T-cell (primary cell): ENCODE results near the gene SYN1. TPM values are rescaled to one million over a fixed set of nuclear protein-coding genes. Genes with fewer than 3 reads are reported as not detected.

Experiments
- ATAC-seq, 4 experiments: fragments of 200-7000 bp in 3 of 4; fragments of 150-1000 bp in 1 of 4; cut with Tn5 transposase; replicated peaks in 1 of 4; 1 replicate in 3 of 4; 2 replicates in 1 of 4; pipeline ENCODE4 v1.10.0; 2021; ENCODE audit warnings: moderate library complexity in 3 of 4, mild to moderate bottlenecking in 2 of 4, moderate number of reproducible peaks in 1 of 4
- CTCF ChIA-PET, 2 donors: fragments of 300-600 bp; sonication (Branson Sonifier 250); formaldehyde crosslinking; loops; one replicate each; lab custom pipeline; 2022; ENCODE audit warnings: antibody characterized with exemption in 2 of 2; lab: Charles Lee
- POLR2A ChIA-PET, 2 donors: fragments of 300-600 bp; sonication (Branson Sonifier 250); formaldehyde crosslinking; loops; one replicate each; lab custom pipeline; 2022; ENCODE audit warnings: antibody characterized with exemption in 2 of 2; lab: Charles Lee
- DNase-seq, 35 experiments: peaks; one replicate each; pipeline versions ENCODE4 v3.0.0 to v3.0.0-alpha.2; 2013 to 2023
- H3K27ac ChIP-seq: one replicate; pipeline ENCODE4 v1.5.1; 2013; ENCODE audit warnings: low read length
- H3K27me3 ChIP-seq, 2 experiments: replicated peaks in 1 of 2; 1 replicate in 1 of 2; 2 replicates in 1 of 2; pipeline versions ENCODE4 v1.6.1 to v1.7.0; 2013; ENCODE audit warnings: low read length in 1 of 2, mixed read lengths in 1 of 2; ENCODE audit not compliant: control insufficient read depth in 2 of 2, insufficient read depth in 2 of 2; ENCODE audit errors: extremely low read depth in 1 of 2
- H3K36me3 ChIP-seq, 2 donors: 1 replicate in 1 of 2; 2 replicates in 1 of 2; pipeline versions ENCODE4 v1.6.1 to v1.7.0; 2013; ENCODE audit warnings: low read length in 1 of 2; ENCODE audit not compliant: control insufficient read depth in 2 of 2, insufficient read depth in 1 of 2; ENCODE audit errors: extremely low read depth in 1 of 2
- H3K4me1 ChIP-seq, 2 experiments: 1 replicate in 1 of 2; 2 replicates in 1 of 2; pipeline versions ENCODE4 v1.6.1 to v1.7.0; 2013; ENCODE audit warnings: low read length in 2 of 2, mixed read lengths in 1 of 2; ENCODE audit not compliant: insufficient read depth in 2 of 2, control insufficient read depth in 1 of 2; ENCODE audit errors: extremely low read depth in 1 of 2
- H3K4me3 ChIP-seq, 2 donors: 1 replicate in 1 of 2; 2 replicates in 1 of 2; pipeline versions ENCODE4 v1.5.1 to v1.7.0; 2013; ENCODE audit warnings: mild to moderate bottlenecking in 2 of 2, low read length in 1 of 2, moderate library complexity in 1 of 2; ENCODE audit not compliant: control insufficient read depth in 1 of 2; ENCODE audit errors: extremely low read depth in 1 of 2
- H3K9me3 ChIP-seq: 2 replicates; pipeline ENCODE4 v1.7.0; 2013
- H3K27ac Mint-ChIP-seq, 2 donors: one replicate each; pipeline ENCODE4 v1.8.0; 2020 to 2021; ENCODE audit warnings: mild to moderate bottlenecking in 2 of 2, mixed read lengths in 2 of 2
- H3K27me3 Mint-ChIP-seq, 2 donors: one replicate each; pipeline ENCODE4 v1.8.0; 2021 to 2022; ENCODE audit warnings: mixed read lengths in 2 of 2
- H3K36me3 Mint-ChIP-seq: one replicate; pipeline ENCODE4 v1.8.0; 2021; ENCODE audit warnings: mixed read lengths
- H3K4me1 Mint-ChIP-seq, 3 donors: one replicate each; pipeline ENCODE4 v1.8.0; 2020 to 2022; ENCODE audit warnings: mixed read lengths in 3 of 3, mild to moderate bottlenecking in 1 of 3
- H3K4me3 Mint-ChIP-seq, 3 donors: one replicate each; pipeline ENCODE4 v1.8.0; 2020 to 2022; ENCODE audit warnings: mild to moderate bottlenecking in 3 of 3, mixed read lengths in 3 of 3, moderate library complexity in 3 of 3
- H3K9me3 Mint-ChIP-seq, 3 donors: one replicate each; pipeline ENCODE4 v1.8.0; 2020 to 2022; ENCODE audit warnings: mixed read lengths in 3 of 3
- WGBS: methylation state at CpG from one replicate; pipeline ENCODE4 v1.1.5; 2013; ENCODE audit warnings: missing lambda C conversion rate; ENCODE audit not compliant: insufficient coverage; 5-methylcytosine and 5-hydroxymethylcytosine counted together
- total RNA-seq, 35 experiments: library from RNA in 6 of 35; stranded (reverse) in 6 of 35; fragments of 120-200 nt in 1 of 35; gene quantifications; one replicate each; pipeline versions ENCODE4 v1.2.1 to v1.2.4 and lab custom pipeline; 2013 to 2026

The SYN1 gene
- total RNA-seq, 5 donors from 2014 or later (not counting 1 experiment from before 2014, with no cell fraction given) = 0.21 to 1.3 (median 0.81) TPM; not detected in 1

DNA sequence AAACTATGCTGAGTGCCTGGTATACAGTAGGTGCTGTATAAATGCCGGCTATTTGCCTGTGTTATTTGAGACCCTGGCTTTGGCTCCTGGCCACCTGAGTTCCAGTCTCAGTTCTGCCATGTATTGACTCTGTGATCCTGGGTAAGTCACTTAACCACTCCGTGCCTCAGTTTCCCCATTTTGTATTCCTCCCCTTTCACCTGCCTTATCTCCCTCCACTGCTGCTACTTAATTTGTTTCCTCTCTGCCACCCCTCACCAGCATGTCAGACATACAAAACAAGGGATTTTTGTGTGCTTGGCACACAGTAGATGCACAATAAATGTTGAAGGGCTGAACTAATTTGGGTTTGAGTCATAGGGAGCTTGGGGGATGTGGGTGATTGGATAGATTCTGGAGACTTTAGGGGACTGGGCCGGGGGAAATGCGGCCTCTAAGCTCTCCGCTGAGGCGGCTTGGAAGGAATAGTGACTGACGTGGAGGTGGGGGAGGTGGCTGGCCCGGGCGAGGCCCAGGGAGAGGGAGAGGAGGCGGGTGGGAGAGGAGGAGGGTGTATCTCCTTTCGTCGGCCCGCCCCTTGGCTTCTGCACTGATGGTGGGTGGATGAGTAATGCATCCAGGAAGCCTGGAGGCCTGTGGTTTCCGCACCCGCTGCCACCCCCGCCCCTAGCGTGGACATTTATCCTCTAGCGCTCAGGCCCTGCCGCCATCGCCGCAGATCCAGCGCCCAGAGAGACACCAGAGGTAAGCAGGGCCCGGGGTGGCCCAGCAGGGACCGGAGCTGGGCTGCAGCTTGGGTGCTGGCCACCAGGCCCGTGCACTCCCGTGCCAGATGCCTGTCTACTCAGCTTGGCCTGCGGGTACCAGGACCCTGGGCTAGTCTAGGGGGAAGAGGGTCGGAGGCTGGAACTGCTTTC lies 37.7 kb downstream of the SYN1 start, which contains the start of gene TIMP1:
Gene TIMP1, plus strand, starts transcription at position 706 of the 917 bp plus-strand sequence. CDS start 980 bp downstream, outside the sequence.
- peak within 1 kb of the TSS; percentile 0 to 50 for H3K4me3 ChIP-seq

DNA sequence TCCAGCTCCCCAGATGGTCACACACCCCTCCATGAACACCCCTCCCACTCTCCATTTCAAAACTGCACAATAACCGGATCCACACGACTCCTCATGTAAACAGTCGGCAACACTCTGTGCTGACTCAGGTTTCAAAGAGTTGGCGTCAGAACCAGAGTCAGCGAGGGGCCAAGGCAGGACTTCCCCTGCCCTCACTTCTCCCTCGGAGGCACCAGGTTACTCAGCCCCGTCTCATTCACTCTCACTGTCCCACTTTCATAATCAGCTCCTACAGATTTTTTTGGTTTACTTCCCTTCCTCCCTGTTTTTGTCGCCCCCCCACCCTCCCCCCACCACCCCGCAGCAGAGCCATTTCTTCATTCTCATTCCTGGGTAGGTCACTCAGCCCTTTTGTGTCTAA lies 40.1 kb downstream of the SYN1 start:
- Mint-ChIP-seq H3K27me3 (peaks cover 0 to 4% of the 10 kb centered on the region in 2 donors), H3K4me1 (peaks cover 25 to 48% (median 28%) of the 10 kb centered on the region in 3 donors), H3K36me3 (peaks cover 7% of the 10 kb centered on the region), H3K4me3 (no peak overlapping the region), H3K27ac (peak overlapping the region; percentile 22 to 43), H3K9me3 (no peaks in the 10 kb centered on the region)
- DNase-seq = no peak
- WGBS = 20% methylated on average over 4 of the region's 9 CpGs
- no peak for ATAC-seq
- H3K27me3 ChIP-seq = no peaks in the 10 kb centered on the region
- no peaks in the 10 kb centered on the region for H3K9me3 ChIP-seq
- POLR2A ChIA-PET = interaction anchor here in 1 of 2 donors (0.6 kb wide), 1 partner anchor 81 kb away, joined by 3 read pairs; no protein-coding TSS in a partner anchor
- peaks cover 5 to 39% of the 10 kb centered on the region in 2 experiments for H3K4me1 ChIP-seq
- no peaks in the 10 kb centered on the region for H3K36me3 ChIP-seq
- H3K4me3 ChIP-seq = no peak overlapping the region
- no peak overlapping the region for H3K27ac ChIP-seq
- CTCF ChIA-PET = no interaction called here

More for the DNA sequence above, 37.7 kb downstream of the SYN1 start, which contains the start of gene TIMP1:
- peak within 1 kb of the TSS; percentile 70 to 80 (median 77) for H3K4me3 Mint-ChIP-seq
- peak within 1 kb of the TSS; percentile 85 to 92 for H3K27ac Mint-ChIP-seq
- POLR2A ChIA-PET = interaction anchor here in 1 of 2 donors (0.6 kb wide), 1 partner anchor 68 kb away, joined by 5 read pairs; no protein-coding TSS in a partner anchor
- Histone ChIP-seq H3K9me3 (no peaks in the 10 kb centered on the region), H3K36me3 (peaks cover 0 to 2% of the 10 kb centered on the region in 2 donors), H3K27me3 (no peaks in the 10 kb centered on the region), H3K4me1 (peaks cover 5 to 38% of the 10 kb centered on the region in 2 experiments), H3K27ac (peak within 1 kb of the TSS; percentile 66)
- DNase-seq (peak; percentile 46 to 80 (median 63)), ATAC-seq (peak; percentile 93 to 97 (median 96))
- peaks cover 16% of the 10 kb centered on the region for H3K36me3 Mint-ChIP-seq
- CTCF ChIA-PET = interaction anchor here (0.6 to 0.7 kb wide), 3 partner anchors 36 to 1216 kb away, joined by 3 to 6 read pairs (median 4); no protein-coding TSS in a partner anchor
- H3K4me1 Mint-ChIP-seq = peaks cover 25 to 50% (median 28%) of the 10 kb centered on the region in 3 donors
- peaks cover 0 to 4% of the 10 kb centered on the region in 2 donors for H3K27me3 Mint-ChIP-seq
- WGBS = 8% methylated on average over 20 of the region's 28 CpGs
- no peaks in the 10 kb centered on the region for H3K9me3 Mint-ChIP-seq

DNA sequence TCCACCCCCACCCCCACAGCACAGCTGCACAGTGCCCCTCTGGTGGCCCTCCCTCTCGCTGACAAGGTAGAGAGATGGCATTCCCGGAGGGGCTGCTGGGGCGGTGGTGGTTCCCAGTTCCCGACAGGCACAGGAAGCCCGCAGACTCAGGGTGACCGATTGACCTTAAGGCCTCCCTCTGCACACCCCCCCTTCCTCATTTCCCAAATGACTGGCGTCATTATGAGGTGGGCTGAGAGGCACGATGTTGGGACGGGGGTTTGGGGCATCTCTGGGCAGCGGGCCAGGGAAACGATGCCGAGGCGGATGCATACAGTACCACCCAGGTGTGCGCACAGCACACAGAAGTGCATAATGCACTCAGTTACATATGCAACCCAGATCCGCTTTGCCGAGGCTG lies 41.0 kb downstream of the SYN1 start:
- H3K4me3 ChIP-seq = no peak overlapping the region
- no peaks in the 10 kb centered on the region for H3K9me3 Mint-ChIP-seq
- 93% methylated on average over 3 of the region's 16 CpGs for WGBS
- DNase-seq (no peak), ATAC-seq (no peak)
- no peak overlapping the region for H3K27ac Mint-ChIP-seq
- peaks cover 5 to 42% of the 10 kb centered on the region in 2 experiments for H3K4me1 ChIP-seq
- peaks cover 0 to 4% of the 10 kb centered on the region in 2 donors for H3K27me3 Mint-ChIP-seq
- CTCF ChIA-PET = no interaction called here
- H3K4me3 Mint-ChIP-seq = no peak overlapping the region
- H3K9me3 ChIP-seq = no peaks in the 10 kb centered on the region
- H3K27me3 ChIP-seq = peaks cover 0 to 2% of the 10 kb centered on the region in 2 experiments
- H3K27ac ChIP-seq = no peak overlapping the region
- no peaks in the 10 kb centered on the region for H3K36me3 ChIP-seq
- H3K36me3 Mint-ChIP-seq = peaks cover 2% of the 10 kb centered on the region
- peaks cover 22 to 43% (median 25%) of the 10 kb centered on the region in 3 donors for H3K4me1 Mint-ChIP-seq
- POLR2A ChIA-PET = no interaction called here

DNA sequence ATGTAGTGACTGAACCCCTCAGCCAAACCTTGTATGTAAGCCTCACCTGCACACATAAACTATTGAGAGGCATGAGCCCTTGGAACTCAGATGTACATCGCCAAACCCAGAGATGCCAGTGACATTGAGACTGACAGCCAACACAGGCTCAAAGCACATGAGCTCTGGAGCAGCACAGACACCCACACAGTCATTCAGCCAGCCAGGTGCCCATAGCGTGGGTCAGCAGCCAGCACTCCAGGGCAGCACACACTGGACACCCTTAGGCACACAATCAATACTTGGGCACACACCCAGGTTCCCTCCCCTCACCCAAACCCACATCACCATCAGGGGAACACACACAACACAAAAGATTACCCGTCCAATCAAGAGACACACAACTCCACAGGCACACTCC lies 41.8 kb downstream of the SYN1 start:
- H3K4me1 ChIP-seq = peaks cover 5 to 41% of the 10 kb centered on the region in 2 experiments
- Mint-ChIP-seq H3K4me1 (peaks cover 22 to 43% (median 27%) of the 10 kb centered on the region in 3 donors), H3K27me3 (peaks cover 0 to 12% of the 10 kb centered on the region in 2 donors), H3K27ac (no peak overlapping the region), H3K9me3 (no peaks in the 10 kb centered on the region), H3K36me3 (peaks cover 3% of the 10 kb centered on the region), H3K4me3 (no peak overlapping the region)
- no peak overlapping the region for H3K4me3 ChIP-seq
- ATAC-seq = no peak
- ChIA-PET POLR2A (no interaction called here), CTCF (no interaction called here)
- WGBS = 83% methylated on average over 2 of the region's 3 CpGs
- no peaks in the 10 kb centered on the region for H3K9me3 ChIP-seq
- H3K36me3 ChIP-seq = no peaks in the 10 kb centered on the region
- H3K27me3 ChIP-seq = peaks cover 0 to 9% of the 10 kb centered on the region in 2 experiments
- H3K27ac ChIP-seq = no peak overlapping the region
- no peak for DNase-seq

DNA sequence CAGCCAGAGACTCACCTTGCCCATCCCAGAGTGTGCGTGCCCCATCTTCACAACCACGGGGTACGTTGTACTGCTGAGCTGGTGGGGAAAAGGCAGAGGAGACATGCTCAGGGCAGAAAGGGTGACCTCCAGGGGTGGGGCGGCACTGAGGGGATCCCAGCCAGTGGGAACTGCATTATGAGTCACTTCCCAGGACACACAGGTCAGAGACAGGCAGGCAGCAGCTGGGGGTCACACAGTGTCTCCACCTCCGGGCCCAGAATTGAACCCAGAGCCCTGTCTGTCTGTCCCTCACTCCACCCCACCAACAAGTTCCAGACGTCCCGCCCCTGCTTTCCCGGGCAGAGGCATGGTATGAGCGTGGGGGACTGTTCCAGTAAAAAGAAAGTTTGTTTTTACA lies 42.2 kb downstream of the SYN1 start:
- Histone ChIP-seq H3K9me3 (no peaks in the 10 kb centered on the region), H3K27me3 (peaks cover 0 to 9% of the 10 kb centered on the region in 2 experiments), H3K4me3 (no peak overlapping the region), H3K4me1 (peaks cover 5 to 37% of the 10 kb centered on the region in 2 experiments), H3K36me3 (no peaks in the 10 kb centered on the region), H3K27ac (no peak overlapping the region)
- no peak for ATAC-seq
- ChIA-PET CTCF (no interaction called here), POLR2A (interaction anchor here in 1 of 2 donors (0.6 kb wide), 1 partner anchor 973 kb away, joined by 3 read pairs; no protein-coding TSS in a partner anchor)
- Mint-ChIP-seq H3K27me3 (peaks cover 0 to 14% of the 10 kb centered on the region in 2 donors), H3K4me3 (no peak overlapping the region), H3K9me3 (no peaks in the 10 kb centered on the region), H3K4me1 (peaks cover 25 to 42% (median 27%) of the 10 kb centered on the region in 3 donors), H3K27ac (no peak overlapping the region), H3K36me3 (peaks cover 3% of the 10 kb centered on the region)
- no CpG with 5 or more reads among the region's 9 CpGs for WGBS
- DNase-seq = no peak
